Measurements from ENCODE around the gene RBM12. TPM values are rescaled to one million over a fixed set of nuclear protein-coding genes. Genes with fewer than 3 reads are reported as not detected.
"Not testable (repeated sequence)": the region's sequence is repeated elsewhere in the genome, so short reads cannot be mapped to it uniquely, and the experiment has no call there.

The RBM12 gene
- total RNA-seq (100 to 1,000 TPM in 4 of 5 experiments, 10 to 100 TPM in 1; 98.2 to 122 (median 114) TPM), polyA plus RNA-seq (10 to 100 TPM; 48.9 to 50.8 TPM), total RNA-seq (105 reads per million, percentile 85 among the genes with 10 or more reads in this experiment)

DNA sequence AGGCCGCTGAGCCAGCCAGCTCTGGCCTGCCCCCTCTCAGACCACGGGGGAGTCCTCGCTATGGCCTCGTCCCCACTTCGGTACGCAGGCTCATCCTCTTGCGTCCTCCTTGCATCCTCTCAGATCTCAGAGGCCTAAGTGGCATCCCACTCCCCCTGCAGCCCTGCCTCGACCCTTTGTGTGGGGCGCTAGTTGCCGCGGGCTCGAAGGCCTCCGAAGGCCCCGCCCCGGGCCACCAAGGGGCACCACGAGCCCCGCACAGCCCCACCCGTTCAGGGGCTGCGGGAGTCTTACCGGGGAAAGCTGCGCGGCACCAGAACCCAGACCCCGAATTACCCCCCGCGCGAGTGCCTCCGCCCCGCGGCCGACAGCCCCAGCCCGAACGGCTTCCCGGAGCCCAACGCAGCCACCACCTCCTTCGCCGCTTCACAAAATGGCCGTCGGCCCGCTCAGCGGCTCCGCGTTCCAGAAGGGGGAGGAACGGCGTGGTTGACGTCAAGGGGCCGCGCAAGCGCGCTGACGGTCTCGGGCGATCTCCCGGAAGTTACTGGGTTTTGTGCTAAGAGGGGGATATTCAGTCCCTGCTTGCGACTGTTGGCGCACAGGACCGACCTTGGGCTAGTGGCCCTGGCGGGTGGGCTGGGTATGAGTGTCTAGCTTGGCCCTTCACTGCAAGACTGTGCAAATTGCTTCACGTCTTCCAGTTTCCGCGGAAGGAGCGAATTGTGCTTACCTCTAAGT, at the start of gene RBM12, which contains the start of gene CPNE1:
Gene RBM12, minus strand, starts transcription at position 435 of the 741 bp plus-strand sequence. CDS start 9,578 bp downstream, outside the sequence.
Gene CPNE1, minus strand, starts transcription at position 435 of the 741 bp plus-strand sequence. CDS start 31,977 bp downstream, outside the sequence.
- peaks cover 32 to 49% (median 48%) of the 10 kb centered on the region in 7 donors for H3K4me1 Mint-ChIP-seq
- DNase-seq, result peak; percentile 89 to 96 (median 96)
- Histone ChIP-seq H3K27me3 (ENCODE audit: control insufficient read depth in 2 of 2, insufficient read depth in 2 of 2, low read length in 2 of 2) (no peaks in the 10 kb centered on the region), H3K36me3 (ENCODE audit: control insufficient read depth in 2 of 3, insufficient read depth in 3 of 3, low read length in 3 of 3) (peaks cover 0 to 19% (median 0%) of the 10 kb centered on the region in 3 experiments), H3K9me3 (ENCODE audit: control insufficient read depth in 2 of 3, low read length in 3 of 3) (no peaks in the 10 kb centered on the region), H3K4me1 (ENCODE audit: control insufficient read depth in 2 of 2, insufficient read depth in 2 of 2, low read length in 2 of 2) (peaks cover 35 to 39% of the 10 kb centered on the region in 2 donors), H3K4me3 (ENCODE audit: low read length) (peak within 1 kb of the TSS; percentile 88), H3K27ac (ENCODE audit: low read depth, low read length) (peak within 1 kb of the TSS; percentile 100)
- intact Hi-C loops (cut with micrococcal nuclease), result loop anchor here (1.0 to 5.0 kb wide), 13 partner anchors 34 to 387 kb away; partner anchors contain the start of genes CEP250 (in 2 of the 2), NFS1 (in 2 of the 2), RBM39 (in 2 of the 2) and ROMO1 (in 2 of the 2)
- H3K36me3 Mint-ChIP-seq, result peaks cover 7 to 27% (median 15%) of the 10 kb centered on the region in 5 donors
- H3K27ac Mint-ChIP-seq, result peak within 1 kb of the TSS; percentile 98 to 100 (median 99)
- peak within 1 kb of the TSS; percentile 89 to 98 (median 96) for H3K4me3 Mint-ChIP-seq
- peak; percentile 89 for ATAC-seq
- ChIA-PET CTCF (interaction anchor here (0.7 to 1.5 kb wide), 3 partner anchors 10 to 45 kb away, joined by 3 to 5 read pairs (median 3); no protein-coding TSS in a partner anchor), POLR2A (interaction anchor here (0.6 to 3.5 kb wide), 32 partner anchors 9 to 385 kb away, joined by 3 to 72 read pairs (median 5); partner anchors contain the start of genes CEP250, ERGIC3, PHF20 and RBM39)
- no peaks in the 10 kb centered on the region for H3K9me3 Mint-ChIP-seq
- H3K27me3 Mint-ChIP-seq, result no peaks in the 10 kb centered on the region

DNA sequence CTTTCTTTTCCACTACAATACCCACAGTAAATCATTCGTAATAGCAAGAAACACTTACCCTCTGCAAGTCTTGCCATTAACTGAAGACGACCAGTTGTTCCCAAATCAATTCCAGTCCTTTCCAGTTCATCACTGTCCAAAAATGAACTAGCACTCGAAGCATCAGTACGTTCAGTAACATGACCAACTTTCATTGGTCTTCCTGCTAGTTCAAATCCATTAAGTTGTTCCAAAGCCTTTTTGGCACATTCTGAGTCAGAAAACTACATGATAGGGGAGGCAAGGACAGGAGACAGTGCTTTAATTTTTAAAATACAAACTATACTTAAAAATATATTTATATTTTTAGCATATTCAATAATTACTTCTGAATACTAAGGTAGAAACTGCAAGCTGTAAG, 49.4 kb upstream of the RBM12 start:
- Mint-ChIP-seq H3K4me3 (peak overlapping the region in 3 of 10 donors; percentile 9 to 29 (median 21)), H3K27me3 (no peaks in the 10 kb centered on the region), H3K36me3 (peaks cover 0 to 58% (median 32%) of the 10 kb centered on the region in 5 donors), H3K4me1 (peaks cover 31 to 75% (median 60%) of the 10 kb centered on the region in 7 donors), H3K9me3 (peaks cover 0 to 2% (median 0%) of the 10 kb centered on the region in 11 donors), H3K27ac (peak overlapping the region in 3 of 9 donors; percentile 21 to 48 (median 41))
- Histone ChIP-seq H3K27ac (ENCODE audit: low read depth, low read length) (no peak overlapping the region), H3K4me3 (ENCODE audit: low read length) (no peak overlapping the region), H3K9me3 (ENCODE audit: control insufficient read depth in 2 of 3, low read length in 3 of 3) (no peaks in the 10 kb centered on the region), H3K36me3 (ENCODE audit: control insufficient read depth in 2 of 3, insufficient read depth in 3 of 3, low read length in 3 of 3) (peaks cover 34 to 90% (median 76%) of the 10 kb centered on the region in 3 experiments), H3K4me1 (ENCODE audit: control insufficient read depth in 2 of 2, insufficient read depth in 2 of 2, low read length in 2 of 2) (peaks cover 16 to 30% of the 10 kb centered on the region in 2 donors), H3K27me3 (ENCODE audit: control insufficient read depth in 2 of 2, insufficient read depth in 2 of 2, low read length in 2 of 2) (no peaks in the 10 kb centered on the region)
- ChIA-PET CTCF (interaction anchor here (1.1 kb wide), 1 partner anchor 28 kb away, joined by 5 read pairs; the partner anchor contains the start of gene RBM39), POLR2A (interaction anchor here (0.7 to 2.9 kb wide), 6 partner anchors 13 to 29 kb away, joined by 3 to 8 read pairs (median 3); partner anchors contain the start of genes NFS1, RBM39 and ROMO1)
- ATAC-seq, result no peak
- no peak for DNase-seq
- intact Hi-C loops (cut with micrococcal nuclease), result no loop called here

DNA sequence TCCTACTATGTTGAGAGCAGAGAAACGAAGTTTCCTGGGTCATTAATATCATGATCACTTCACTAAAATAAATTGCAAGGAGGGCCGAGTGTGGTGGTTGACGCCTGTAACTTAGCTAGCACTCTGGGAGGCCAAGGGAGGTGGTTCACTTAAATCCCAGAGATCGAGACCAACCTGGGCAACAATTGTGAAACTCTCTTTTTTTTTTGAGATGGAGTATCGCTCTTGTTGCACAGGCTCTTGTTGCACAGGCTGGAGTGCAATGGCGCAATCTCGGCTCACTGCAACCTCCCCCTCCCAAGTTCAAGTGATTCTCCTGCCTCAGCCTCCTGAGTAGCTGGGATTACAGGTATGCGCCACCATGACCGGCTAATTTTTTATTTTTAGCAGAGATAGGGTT, 48.4 kb upstream of the RBM12 start:
- H3K4me3 ChIP-seq (ENCODE audit: low read length); H3K27me3 ChIP-seq (ENCODE audit: control insufficient read depth in 2 of 2, insufficient read depth in 2 of 2, low read length in 2 of 2); DNase-seq; H3K27ac ChIP-seq (ENCODE audit: low read depth, low read length); H3K9me3 Mint-ChIP-seq; ATAC-seq; intact Hi-C loops (cut with micrococcal nuclease); H3K9me3 ChIP-seq (ENCODE audit: control insufficient read depth in 2 of 3, low read length in 3 of 3); H3K27me3 Mint-ChIP-seq: not testable (repeated sequence)
- H3K36me3 ChIP-seq (ENCODE audit: control insufficient read depth in 2 of 3, insufficient read depth in 3 of 3, low read length in 3 of 3), result peaks cover 37 to 86% (median 68%) of the 10 kb centered on the region in 3 experiments
- ChIA-PET POLR2A (interaction anchor here (0.7 to 2.9 kb wide), 6 partner anchors 13 to 241 kb away, joined by 3 to 8 read pairs (median 3); partner anchors contain the start of genes NFS1, RBM39, ROMO1 and SCAND1), CTCF (interaction anchor here (0.5 kb wide), 1 partner anchor 65 kb away, joined by 3 read pairs; no protein-coding TSS in a partner anchor)
- peaks cover 16 to 32% of the 10 kb centered on the region in 2 donors for H3K4me1 ChIP-seq (ENCODE audit: control insufficient read depth in 2 of 2, insufficient read depth in 2 of 2, low read length in 2 of 2)
- Mint-ChIP-seq H3K27ac (peak overlapping the region in 3 of 9 donors; percentile 38 to 45 (median 43)), H3K4me1 (peaks cover 31 to 81% (median 66%) of the 10 kb centered on the region in 7 donors), H3K36me3 (peaks cover 0 to 60% (median 35%) of the 10 kb centered on the region in 5 donors), H3K4me3 (peak overlapping the region in 2 of 10 donors; percentile 4 to 35)

GRCh38 chr20:35711588-35712209, 47.0 kb upstream of the RBM12 start:
- Histone ChIP-seq H3K36me3 (ENCODE audit: control insufficient read depth in 2 of 3, insufficient read depth in 3 of 3, low read length in 3 of 3) (peaks cover 37 to 83% (median 64%) of the 10 kb centered on the region in 3 experiments), H3K27me3 (ENCODE audit: control insufficient read depth in 2 of 2, insufficient read depth in 2 of 2, low read length in 2 of 2) (no peaks in the 10 kb centered on the region), H3K27ac (ENCODE audit: low read depth, low read length) (peak overlapping the region; percentile 53), H3K9me3 (ENCODE audit: control insufficient read depth in 2 of 3, low read length in 3 of 3) (no peaks in the 10 kb centered on the region), H3K4me1 (ENCODE audit: control insufficient read depth in 2 of 2, insufficient read depth in 2 of 2, low read length in 2 of 2) (peaks cover 16 to 29% of the 10 kb centered on the region in 2 donors), H3K4me3 (ENCODE audit: low read length) (no peak overlapping the region)
- H3K27me3 Mint-ChIP-seq, result no peaks in the 10 kb centered on the region
- intact Hi-C loops (cut with micrococcal nuclease), result loop anchor here in 1 of 2 donors (2.0 kb wide), 1 partner anchor 19 kb away; no protein-coding TSS in a partner anchor
- no peak for ATAC-seq
- peak overlapping the region; percentile 36 to 89 (median 75) for H3K27ac Mint-ChIP-seq
- peaks cover 28 to 72% (median 59%) of the 10 kb centered on the region in 7 donors for H3K4me1 Mint-ChIP-seq
- no peak for DNase-seq
- peak overlapping the region; percentile 2 to 60 (median 51) for H3K4me3 Mint-ChIP-seq
- H3K9me3 Mint-ChIP-seq, result peaks cover 0 to 2% (median 0%) of the 10 kb centered on the region in 11 donors
- ChIA-PET POLR2A (interaction anchor here (0.7 to 2.9 kb wide), 6 partner anchors 10 to 60 kb away, joined by 3 to 19 read pairs (median 4); partner anchors contain the start of genes PHF20 and RBM39), CTCF (interaction anchor here (1.3 kb wide), 1 partner anchor 30 kb away, joined by 3 read pairs; the partner anchor contains the start of gene RBM39)
- H3K36me3 Mint-ChIP-seq, result peaks cover 0 to 55% (median 33%) of the 10 kb centered on the region in 5 donors

GRCh38 chr20:35710884-35711587, 46.3 kb upstream of the RBM12 start:
- POLR2A ChIA-PET, result interaction anchor here (0.7 to 2.9 kb wide), 6 partner anchors 9 to 61 kb away, joined by 3 to 19 read pairs (median 5); partner anchors contain the start of genes PHF20 and RBM39
- peaks cover 44 to 83% (median 63%) of the 10 kb centered on the region in 3 experiments for H3K36me3 ChIP-seq (ENCODE audit: control insufficient read depth in 2 of 3, insufficient read depth in 3 of 3, low read length in 3 of 3)
- no peak overlapping the region for H3K27ac ChIP-seq (ENCODE audit: low read depth, low read length)
- Mint-ChIP-seq H3K9me3 (peaks cover 0 to 2% (median 0%) of the 10 kb centered on the region in 11 donors), H3K4me3 (peak overlapping the region in 9 of 10 donors; percentile 19 to 60 (median 52)), H3K27ac (peak overlapping the region in 8 of 9 donors; percentile 43 to 89 (median 78)), H3K36me3 (peaks cover 0 to 52% (median 29%) of the 10 kb centered on the region in 5 donors), H3K27me3 (no peaks in the 10 kb centered on the region), H3K4me1 (peaks cover 26 to 67% (median 59%) of the 10 kb centered on the region in 7 donors)
- H3K4me1 ChIP-seq (ENCODE audit: control insufficient read depth in 2 of 2, insufficient read depth in 2 of 2, low read length in 2 of 2), result peaks cover 16 to 29% of the 10 kb centered on the region in 2 donors
- no peak overlapping the region for H3K4me3 ChIP-seq (ENCODE audit: low read length)
- intact Hi-C loops (cut with micrococcal nuclease), result loop anchor here in 1 of 2 donors (2.0 kb wide), 1 partner anchor 20 kb away; no protein-coding TSS in a partner anchor
- H3K27me3 ChIP-seq (ENCODE audit: control insufficient read depth in 2 of 2, insufficient read depth in 2 of 2, low read length in 2 of 2), result no peaks in the 10 kb centered on the region
- CTCF ChIA-PET, result interaction anchor here (0.7 to 1.3 kb wide), 2 partner anchors 31 to 818 kb away, joined by 3 read pairs; partner anchors contain the start of gene RBM39
- DNase-seq (no peak), ATAC-seq (no peak)
- H3K9me3 ChIP-seq (ENCODE audit: control insufficient read depth in 2 of 3, low read length in 3 of 3), result no peaks in the 10 kb centered on the region

All from naive thymus-derived CD4-positive, alpha-beta T cell (primary cell).